ENCODE data around the gene TSG101.

GRCh38 chr11:18498039-18498438 is 28.7 kb downstream of the TSG101 start:
- no peak for TF ChIP-seq CTCF (IDR thresholded peaks at IDR 0.05)
- no peak for TF ChIP-seq POLR2A (IDR thresholded peaks at IDR 0.05)

Data from adrenal gland (tissue), 5 donors.